ENCODE measurements around the gene GPR108.

GRCh38 chr19:6682607-6683128, 54.7 kb downstream of the GPR108 start:
- TF ChIP-seq CTCF (IDR thresholded peaks at IDR 0.05 in 4 of 5, conservative IDR thresholded peaks at IDR 0.05 in 1 of 5) (no peak), POLR2A (IDR thresholded peaks at IDR 0.05) (no peak)

All from gastrocnemius medialis (tissue), 4 donors.